ENCODE data around the gene NPTXR.

GRCh38 chr22:38844315-38845003, 631 bp upstream of the NPTXR start:
- TF ChIP-seq CTCF (conservative IDR thresholded peaks at IDR 0.05; ENCODE audit: low read length): no peak
- 0 out of 2 replicates have a peak, but pooled peaks have one; percentile 58 for TF ChIP-seq EZH2phosphoT487 (IDR thresholded peaks at IDR 0.05; ENCODE audit: borderline replicate concordance, low read depth, low read length)

Data from OCI-LY7 (cell line).